Cardiac fibroblast (primary cell): ENCODE data around the gene DDX50.
"Not testable (repeated sequence)": the region's sequence is repeated elsewhere in the genome, so short reads cannot be mapped to it uniquely, and the experiment has no call there.

Source experiments
- DNase-seq, 2 donors: peaks; one replicate each; pipeline versions ENCODE4 v3.0.0 to v3.0.0-alpha.2; 2010; ENCODE audit warnings: low read depth in 2 of 2
- H3K4me3 ChIP-seq, 2 donors: replicated peaks in 1 of 2; 1 replicate in 1 of 2; 2 replicates in 1 of 2; pipeline ENCODE4 v1.5.1; 2011; ENCODE audit warnings: low read depth in 2 of 2, low read length in 2 of 2, mild to moderate bottlenecking in 2 of 2, moderate library complexity in 1 of 2
- TF ChIP-seq, protein P1 (sequence below): IDR thresholded peaks from one replicate; pipeline ENCODE4 v1.5.1; 2011; ENCODE audit warnings: low read depth, mild to moderate bottlenecking, low read length, inconsistent platforms

DDX50 gene

DNA sequence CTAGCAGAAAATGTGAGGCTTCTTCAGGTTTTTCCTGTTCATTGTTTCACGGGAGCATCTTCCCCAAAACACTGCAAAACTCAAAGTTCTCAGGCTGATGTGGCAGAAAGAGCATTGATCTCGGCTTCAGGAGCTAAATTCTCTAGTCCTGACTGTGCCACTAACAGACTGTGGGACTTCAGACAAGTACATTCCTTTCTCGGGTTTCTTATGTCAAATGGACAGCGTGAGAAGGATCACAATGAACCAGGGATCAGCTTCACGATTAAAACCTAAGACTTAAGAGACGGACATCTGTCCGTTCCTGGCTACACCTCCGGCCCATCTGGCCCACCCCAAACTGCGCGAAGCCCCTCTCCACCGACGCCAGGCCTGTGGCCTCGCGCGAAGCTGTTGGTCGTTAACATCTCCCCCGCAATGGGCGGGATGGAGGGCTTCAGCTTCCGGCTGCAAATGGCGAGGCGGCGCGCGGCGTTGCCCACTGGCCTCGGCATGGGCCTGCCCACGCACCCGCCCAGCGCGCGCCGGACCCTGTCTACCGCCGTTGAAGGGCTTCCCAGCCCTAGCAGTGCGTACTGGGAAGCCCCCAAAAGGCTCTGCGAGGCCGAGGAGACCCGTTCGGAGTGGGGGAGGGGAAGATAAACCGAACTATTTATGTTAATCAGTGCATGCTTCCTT is 549 bp upstream of the DDX50 start:
- peak in 1 of 2 donors; percentile 76 for DNase-seq
- TF ChIP-seq, protein P1, sequence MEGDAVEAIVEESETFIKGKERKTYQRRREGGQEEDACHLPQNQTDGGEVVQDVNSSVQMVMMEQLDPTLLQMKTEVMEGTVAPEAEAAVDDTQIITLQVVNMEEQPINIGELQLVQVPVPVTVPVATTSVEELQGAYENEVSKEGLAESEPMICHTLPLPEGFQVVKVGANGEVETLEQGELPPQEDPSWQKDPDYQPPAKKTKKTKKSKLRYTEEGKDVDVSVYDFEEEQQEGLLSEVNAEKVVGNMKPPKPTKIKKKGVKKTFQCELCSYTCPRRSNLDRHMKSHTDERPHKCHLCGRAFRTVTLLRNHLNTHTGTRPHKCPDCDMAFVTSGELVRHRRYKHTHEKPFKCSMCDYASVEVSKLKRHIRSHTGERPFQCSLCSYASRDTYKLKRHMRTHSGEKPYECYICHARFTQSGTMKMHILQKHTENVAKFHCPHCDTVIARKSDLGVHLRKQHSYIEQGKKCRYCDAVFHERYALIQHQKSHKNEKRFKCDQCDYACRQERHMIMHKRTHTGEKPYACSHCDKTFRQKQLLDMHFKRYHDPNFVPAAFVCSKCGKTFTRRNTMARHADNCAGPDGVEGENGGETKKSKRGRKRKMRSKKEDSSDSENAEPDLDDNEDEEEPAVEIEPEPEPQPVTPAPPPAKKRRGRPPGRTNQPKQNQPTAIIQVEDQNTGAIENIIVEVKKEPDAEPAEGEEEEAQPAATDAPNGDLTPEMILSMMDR = no peak
- peak overlapping the region; percentile 89 to 96 for H3K4me3 ChIP-seq

DNA sequence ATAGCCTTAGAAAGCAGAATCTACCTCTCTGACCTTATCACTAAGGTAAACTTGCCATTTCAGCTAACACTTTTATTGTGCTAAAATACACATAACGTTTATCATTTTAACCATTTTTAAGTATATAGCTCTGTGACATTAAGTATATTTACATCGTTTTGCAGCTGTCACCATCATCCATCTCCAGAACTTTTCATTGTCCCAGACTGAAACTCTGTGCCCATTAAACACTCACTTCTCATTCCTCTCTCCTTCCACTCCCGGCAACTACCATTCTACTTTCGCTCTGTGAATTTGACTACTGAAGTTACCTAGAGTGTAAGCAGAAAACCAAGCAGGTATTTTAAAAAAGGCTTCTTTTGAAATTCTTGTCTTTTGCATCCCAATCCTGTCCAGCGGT is 1.3 kb downstream of the DDX50 start:
- TF ChIP-seq, protein P1 = no peak
- peak overlapping the region; percentile 89 to 96 for H3K4me3 ChIP-seq
- DNase-seq = no peak

DNA sequence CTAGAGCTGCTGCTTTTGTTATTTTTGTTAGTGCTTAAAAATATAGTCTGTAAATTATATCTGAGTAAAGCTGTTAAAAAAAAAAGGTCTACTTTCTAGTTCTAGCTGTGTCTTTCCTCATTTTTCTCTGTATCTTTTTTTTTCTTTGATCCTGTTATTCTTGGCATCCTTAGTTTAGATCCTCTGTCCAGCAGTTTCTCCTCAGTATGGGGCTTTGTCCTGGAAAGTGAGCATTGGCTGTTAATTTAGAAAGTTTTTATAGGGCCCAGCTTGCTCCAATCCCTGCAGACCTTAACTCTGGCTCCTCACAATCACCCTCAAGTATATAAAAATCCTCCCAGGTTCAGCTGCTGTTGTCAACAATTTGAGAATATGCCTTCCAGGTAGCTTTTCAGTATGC is 23.5 kb downstream of the DDX50 start:
- TF ChIP-seq, protein P1 = no peak
- no peak overlapping the region for H3K4me3 ChIP-seq
- DNase-seq = peak; percentile 9 to 18

DNA sequence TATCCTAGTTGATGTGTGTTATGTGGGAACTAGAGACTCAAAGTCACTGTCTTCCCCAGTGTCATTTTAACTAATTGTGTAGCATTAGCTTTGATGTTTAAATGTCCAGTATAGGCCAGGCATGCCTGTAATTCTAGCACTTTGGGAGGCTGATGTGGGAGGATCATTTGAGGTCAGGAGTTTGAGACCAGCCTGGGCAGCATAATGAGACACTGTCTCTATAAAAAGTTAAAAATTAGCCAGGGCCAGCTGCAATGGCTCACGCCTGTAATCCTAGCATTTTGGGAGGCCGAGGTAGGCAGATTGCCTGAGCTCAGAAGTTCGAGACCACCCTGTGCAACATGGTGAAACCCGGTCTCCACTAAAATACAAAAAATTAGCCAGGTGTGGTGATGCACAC is 24.4 kb downstream of the DDX50 start:
- DNase-seq = no peak
- TF ChIP-seq, protein P1 = no peak
- no peak overlapping the region for H3K4me3 ChIP-seq

DNA sequence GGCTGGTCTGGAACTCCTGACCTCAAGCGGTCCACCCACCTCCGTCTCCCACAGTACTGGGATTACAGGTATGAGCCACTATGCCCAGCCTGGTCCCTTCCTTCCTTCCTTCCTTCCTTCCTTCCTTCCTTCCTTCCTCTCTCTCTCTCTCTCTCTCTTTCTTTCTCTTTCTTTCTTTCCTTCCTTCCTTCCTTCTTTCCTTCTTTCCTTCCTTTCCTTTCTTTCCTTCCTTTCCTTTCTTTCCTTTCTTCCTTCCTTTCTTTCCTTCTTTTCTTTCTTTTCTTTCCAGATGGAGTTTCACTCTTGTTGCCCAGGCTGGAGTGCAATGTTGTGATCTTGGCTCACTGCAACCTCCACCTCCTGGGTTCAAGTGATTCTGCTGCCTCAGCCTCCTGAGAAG is 28.0 kb downstream of the DDX50 start:
- not testable (repeated sequence) for H3K4me3 ChIP-seq, DNase-seq

DNA sequence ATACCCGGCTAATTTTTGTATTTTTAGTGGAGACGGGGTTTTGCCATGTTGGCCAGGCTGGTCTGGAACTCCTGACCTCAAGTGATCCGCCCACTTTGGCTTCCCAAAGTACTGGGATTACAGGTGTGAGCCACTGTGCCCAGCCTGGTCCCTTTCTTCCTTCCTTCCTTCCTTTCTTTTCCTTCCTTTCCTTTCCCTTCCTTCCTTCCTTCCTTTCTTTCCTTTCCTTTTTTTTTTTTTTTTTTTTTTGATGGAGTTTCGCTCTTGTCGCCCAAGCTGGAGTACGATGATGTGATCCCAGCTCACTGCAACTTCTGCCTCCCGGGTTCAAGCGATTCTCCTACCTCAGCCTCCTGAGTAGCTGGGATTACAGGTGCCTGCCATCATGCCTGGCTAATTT is 28.8 kb downstream of the DDX50 start:
- H3K4me3 ChIP-seq, DNase-seq: not testable (repeated sequence)

DNA sequence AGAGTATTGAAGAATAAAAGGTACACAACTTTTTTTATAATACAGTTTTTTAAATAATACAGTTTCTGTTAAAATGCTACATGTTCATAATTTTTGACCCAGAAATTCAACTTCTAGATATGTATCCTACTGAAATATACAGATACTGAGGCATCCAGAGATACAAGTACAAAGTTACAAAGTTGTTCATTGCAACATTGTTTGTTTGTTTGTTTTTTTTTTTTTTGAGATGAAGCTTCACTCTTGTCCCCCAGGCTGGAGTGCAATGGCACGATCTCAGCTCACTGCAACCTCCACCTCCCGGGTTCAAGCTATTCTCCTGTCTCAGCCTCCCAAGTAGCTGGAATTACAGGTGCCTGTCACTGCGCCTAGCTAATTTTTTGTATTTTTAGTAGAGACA is 31.7 kb downstream of the DDX50 start:
- H3K4me3 ChIP-seq, DNase-seq: not testable (repeated sequence)

DNA sequence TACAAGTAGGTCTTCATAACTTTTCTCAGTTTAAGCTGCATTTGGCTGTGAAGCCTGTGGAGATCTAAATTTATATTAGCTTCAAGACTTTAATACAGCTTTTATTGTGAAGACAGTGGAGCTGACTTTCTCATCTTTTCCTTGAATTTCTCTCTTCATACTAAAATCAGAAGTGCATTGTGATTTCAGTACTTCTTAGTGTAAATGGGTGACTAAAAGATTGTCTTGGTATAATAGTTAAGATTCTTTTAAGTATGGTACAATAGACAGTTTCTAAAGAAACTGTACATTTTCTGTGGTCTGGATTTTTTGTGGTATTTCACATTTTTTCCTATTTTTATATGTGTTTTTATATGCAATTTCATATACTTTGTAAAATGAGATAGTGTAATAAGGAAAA is 33.9 kb downstream of the DDX50 start:
- TF ChIP-seq, protein P1 = no peak
- no peak for DNase-seq
- H3K4me3 ChIP-seq = no peak overlapping the region
